ENCODE results near the gene ALOXE3.

- no peak for TF ChIP-seq POLR2A (IDR thresholded peaks at IDR 0.05; ENCODE audit: low read depth)
- no peak for TF ChIP-seq CTCF (IDR thresholded peaks at IDR 0.05)
Measured at GRCh38 chr17:8147805-8148404, 29.6 kb upstream of the ALOXE3 start.
